ENCODE results near the gene THEMIS.
"Not testable (repeated sequence)": the region's sequence is repeated elsewhere in the genome, so short reads cannot be mapped to it uniquely, and the experiment has no call there.

Gene THEMIS

DNA sequence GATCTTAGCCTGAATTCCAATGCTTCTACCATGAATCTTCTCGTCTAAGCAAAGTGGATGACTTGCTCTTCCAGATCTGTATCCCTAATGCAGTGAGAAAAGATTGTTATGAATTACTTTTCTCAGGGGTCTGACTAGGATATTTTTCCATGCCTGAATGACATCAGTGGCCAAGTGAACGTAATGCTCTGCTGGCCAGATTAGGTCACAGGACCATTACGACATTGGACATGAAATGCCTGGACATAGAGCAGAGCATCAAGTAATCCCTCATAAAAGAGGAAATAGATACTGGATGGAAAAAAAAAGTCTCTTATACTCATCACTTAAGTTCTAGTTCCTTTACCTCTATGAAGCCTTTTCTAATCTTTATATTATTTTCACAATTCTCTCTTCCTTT, 12.1 kb upstream of the THEMIS start:
- no peak for DNase-seq (ENCODE audit: low spot score)

DNA sequence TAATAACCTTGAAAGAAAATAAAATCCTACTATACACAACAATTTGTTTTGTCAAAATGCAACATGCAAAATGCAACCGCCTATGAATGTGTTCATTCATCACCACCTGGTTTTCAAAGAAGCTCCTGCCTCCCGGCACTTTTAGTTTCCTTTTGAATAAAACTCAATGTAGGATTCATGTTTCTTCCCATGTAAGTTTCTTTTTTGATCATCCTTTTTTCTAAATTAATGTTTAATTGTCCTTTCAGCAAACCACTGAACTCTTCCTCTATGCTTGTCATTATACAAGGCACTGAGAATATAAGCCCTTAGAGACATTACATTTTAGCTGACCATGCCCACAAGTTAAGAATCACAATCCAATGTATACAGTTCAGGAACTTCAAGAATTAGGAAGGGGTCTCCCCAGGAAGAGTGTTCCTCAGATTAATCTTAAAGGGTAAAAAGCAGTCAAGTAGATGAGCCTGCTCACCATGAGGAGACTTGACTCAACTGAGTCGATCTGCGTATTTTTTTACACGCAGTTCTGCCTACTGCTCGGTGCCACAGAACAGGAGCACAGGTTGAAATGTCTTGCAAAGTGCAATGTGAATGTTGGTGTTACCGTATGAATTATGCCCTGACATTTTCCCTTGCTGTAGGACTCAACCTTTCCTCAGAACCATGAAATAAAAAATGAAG, 7.2 kb upstream of the THEMIS start:
- no peak for DNase-seq (ENCODE audit: low spot score)

GRCh38 chr6:127904160-127904559, 3.3 kb upstream of the THEMIS start:
- DNase-seq (ENCODE audit: low spot score) = no peak

GRCh38 chr6:127902933-127903332, 2.1 kb upstream of the THEMIS start:
- DNase-seq (ENCODE audit: low spot score) = no peak

GRCh38 chr6:127897484-127897883, 3.4 kb downstream of the THEMIS start:
- DNase-seq (ENCODE audit: low spot score) = no peak

- DNase-seq (ENCODE audit: low spot score) = no peak
Observed at GRCh38 chr6:127894051-127894450, 6.8 kb downstream of the THEMIS start.

GRCh38 chr6:127893541-127893940, 7.3 kb downstream of the THEMIS start:
- DNase-seq (ENCODE audit: low spot score) = no peak

- DNase-seq (ENCODE audit: low spot score) = no peak
Observed at GRCh38 chr6:127891731-127892326, 9.0 kb downstream of the THEMIS start.

DNA sequence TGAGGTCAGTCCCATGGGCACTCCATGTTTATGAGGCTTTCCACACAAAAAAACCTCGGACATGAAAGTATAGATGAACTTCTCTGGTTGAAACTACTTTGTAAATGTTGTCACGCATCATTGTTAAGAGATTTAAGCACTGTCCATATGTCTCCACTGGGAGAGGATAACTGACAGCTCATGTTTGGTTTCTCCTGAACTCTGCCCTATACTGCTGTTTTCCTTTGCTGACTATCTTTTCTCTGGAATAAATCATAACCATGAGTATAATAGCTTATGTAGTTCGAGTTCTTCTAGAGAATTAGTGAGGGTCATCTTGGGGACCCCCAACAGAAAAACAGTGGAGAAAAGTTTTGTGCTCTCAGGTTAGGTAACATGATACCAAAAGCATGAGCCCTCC, 14.3 kb downstream of the THEMIS start:
- DNase-seq (ENCODE audit: low spot score) = no peak

- DNase-seq (ENCODE audit: low spot score) = no peak
Observed at GRCh38 chr6:127884134-127884533, 16.7 kb downstream of the THEMIS start.

DNA sequence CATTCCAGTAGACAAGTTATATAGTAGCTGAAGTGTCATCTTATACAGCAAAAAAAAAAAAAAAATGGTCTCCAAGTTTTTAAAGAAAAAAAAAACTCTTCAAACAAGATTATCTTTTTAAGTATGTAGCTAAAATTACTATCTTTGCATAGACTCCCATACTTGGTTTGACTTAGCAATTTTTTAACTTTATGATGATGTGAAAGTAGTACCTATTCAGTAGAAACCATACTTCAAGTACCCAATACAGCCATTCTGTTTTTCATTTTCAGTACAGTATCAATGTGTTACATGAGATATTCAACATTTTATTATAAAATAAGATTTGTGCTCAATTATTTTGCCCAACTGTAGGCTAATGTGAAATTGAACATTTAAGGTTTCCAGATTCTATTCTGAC, 18.9 kb downstream of the THEMIS start:
- not testable (repeated sequence) for DNase-seq (ENCODE audit: low spot score)

- no peak for DNase-seq (ENCODE audit: low spot score)
Observed at GRCh38 chr6:127880429-127880828, 20.4 kb downstream of the THEMIS start.

- DNase-seq (ENCODE audit: low spot score) = no peak
Observed at GRCh38 chr6:127879685-127880084, 21.2 kb downstream of the THEMIS start.

DNA sequence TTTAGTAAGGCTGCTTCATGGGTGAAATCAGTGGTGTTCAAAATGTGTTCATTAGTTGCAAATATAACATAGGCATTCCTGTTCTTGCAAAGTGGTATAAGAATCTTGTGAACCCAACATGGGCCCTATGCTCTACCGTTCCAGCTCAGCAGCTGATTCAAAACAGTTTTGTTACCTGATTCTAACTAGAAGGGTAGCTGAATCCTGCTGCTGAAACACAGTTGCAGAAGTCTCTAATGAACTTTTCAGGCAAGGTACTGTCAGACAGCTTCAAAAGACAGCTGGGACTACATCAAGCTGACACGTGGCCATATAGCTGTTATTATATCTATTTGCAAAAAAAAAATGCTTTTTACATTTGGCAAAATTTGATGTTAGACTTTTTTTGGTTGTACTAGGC, 22.7 kb downstream of the THEMIS start:
- DNase-seq (ENCODE audit: low spot score) = no peak

DNA sequence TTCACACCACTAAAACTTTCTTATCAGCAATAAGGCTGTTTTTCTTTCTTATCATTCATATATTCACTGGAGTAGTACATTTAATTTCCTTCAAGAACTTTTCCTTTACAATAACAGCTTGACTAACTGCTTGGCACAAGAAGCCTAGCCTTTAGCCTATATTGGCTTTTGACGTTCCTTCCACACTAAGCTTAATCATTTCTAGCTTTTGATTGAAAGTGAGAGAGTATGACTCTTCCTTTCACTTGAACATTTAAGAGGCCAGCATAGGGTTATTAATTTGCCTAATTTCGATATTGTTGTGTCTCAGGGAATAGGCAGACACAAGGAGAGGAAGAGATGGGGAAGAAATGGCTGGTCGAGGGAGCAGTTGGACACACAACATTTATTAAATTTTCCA, 23.6 kb downstream of the THEMIS start:
- no peak for DNase-seq (ENCODE audit: low spot score)

- DNase-seq (ENCODE audit: low spot score) = no peak
Observed at GRCh38 chr6:127869772-127870404, 31.0 kb downstream of the THEMIS start.

- DNase-seq (ENCODE audit: low spot score) = no peak
Observed at GRCh38 chr6:127869183-127869582, 31.7 kb downstream of the THEMIS start.

GRCh38 chr6:127868338-127868737, 32.5 kb downstream of the THEMIS start:
- no peak for DNase-seq (ENCODE audit: low spot score)

- DNase-seq (ENCODE audit: low spot score) = no peak
Observed at GRCh38 chr6:127866766-127867165, 34.1 kb downstream of the THEMIS start.

- DNase-seq (ENCODE audit: low spot score) = no peak
Observed at GRCh38 chr6:127865108-127865507, 35.8 kb downstream of the THEMIS start.

GRCh38 chr6:127864701-127865100, 36.2 kb downstream of the THEMIS start:
- DNase-seq (ENCODE audit: low spot score) = no peak

DNA sequence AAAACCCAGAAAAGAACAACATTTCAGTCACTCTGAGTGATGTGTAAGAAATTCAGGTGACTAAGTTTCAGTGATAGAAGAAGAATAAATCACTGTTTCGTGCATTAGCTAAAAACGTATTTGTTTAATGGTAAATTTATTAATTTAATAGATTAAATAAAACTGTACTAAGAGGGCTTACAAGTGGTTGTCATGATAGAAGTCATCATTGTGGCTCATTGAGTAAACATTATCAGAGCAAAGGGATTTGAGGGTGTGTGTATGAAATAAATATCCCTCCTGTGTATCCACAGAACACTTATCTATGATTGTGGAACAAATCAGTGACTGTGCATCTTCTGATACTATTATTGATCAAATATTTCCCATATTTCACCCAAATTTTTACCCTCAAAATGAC, 40.1 kb downstream of the THEMIS start:
- no peak for DNase-seq (ENCODE audit: low spot score)

DNA sequence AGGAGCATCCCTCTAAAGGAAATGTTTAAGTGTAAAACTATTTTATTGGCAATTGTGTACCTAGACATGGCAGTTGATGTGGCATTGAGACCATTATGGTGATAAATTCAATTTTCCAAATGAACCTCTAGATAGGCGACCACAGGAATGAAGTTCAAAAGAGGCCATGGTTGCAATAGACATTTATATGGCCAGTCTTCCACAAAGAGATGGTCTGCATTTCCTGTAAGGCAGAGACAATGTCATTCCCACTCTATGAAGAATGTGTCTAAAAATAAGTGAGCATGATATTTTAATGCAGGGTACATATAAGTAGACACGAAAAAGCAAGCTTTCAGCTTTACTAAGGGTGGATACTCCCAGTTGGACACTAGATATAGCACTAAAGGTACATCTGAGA, 40.9 kb downstream of the THEMIS start:
- DNase-seq (ENCODE audit: low spot score) = no peak
